Measurements from ENCODE around the gene PPP1R13L.

The PPP1R13L gene

GRCh38 chr19:45363861-45364459 lies 40.9 kb downstream of the PPP1R13L start:
- DNase-seq: no peak

GRCh38 chr19:45362291-45362690 lies 42.6 kb downstream of the PPP1R13L start:
- DNase-seq: no peak

- DNase-seq: no peak
Observed at GRCh38 chr19:45361608-45362007, 43.3 kb downstream of the PPP1R13L start.

- no peak for DNase-seq
Observed at GRCh38 chr19:45358213-45358792, 46.6 kb downstream of the PPP1R13L start.

DNA sequence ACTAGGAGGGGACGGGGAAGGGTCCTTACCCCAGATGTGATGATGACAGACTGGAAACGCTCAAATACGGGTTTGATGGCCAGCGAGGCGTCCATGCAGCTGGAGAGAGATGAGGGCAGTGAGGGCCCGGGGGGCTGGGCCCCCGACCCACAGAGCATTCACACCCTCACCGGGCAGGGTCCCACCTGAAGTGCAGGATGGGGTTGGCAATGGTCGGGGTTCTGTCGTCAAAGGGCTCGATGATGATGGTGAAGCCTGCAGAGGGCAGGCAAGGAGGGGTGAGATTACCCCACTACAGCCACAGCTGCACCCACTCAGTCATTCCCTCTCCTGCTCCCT lies 47.5 kb downstream of the PPP1R13L start:
- DNase-seq: no peak

DNA sequence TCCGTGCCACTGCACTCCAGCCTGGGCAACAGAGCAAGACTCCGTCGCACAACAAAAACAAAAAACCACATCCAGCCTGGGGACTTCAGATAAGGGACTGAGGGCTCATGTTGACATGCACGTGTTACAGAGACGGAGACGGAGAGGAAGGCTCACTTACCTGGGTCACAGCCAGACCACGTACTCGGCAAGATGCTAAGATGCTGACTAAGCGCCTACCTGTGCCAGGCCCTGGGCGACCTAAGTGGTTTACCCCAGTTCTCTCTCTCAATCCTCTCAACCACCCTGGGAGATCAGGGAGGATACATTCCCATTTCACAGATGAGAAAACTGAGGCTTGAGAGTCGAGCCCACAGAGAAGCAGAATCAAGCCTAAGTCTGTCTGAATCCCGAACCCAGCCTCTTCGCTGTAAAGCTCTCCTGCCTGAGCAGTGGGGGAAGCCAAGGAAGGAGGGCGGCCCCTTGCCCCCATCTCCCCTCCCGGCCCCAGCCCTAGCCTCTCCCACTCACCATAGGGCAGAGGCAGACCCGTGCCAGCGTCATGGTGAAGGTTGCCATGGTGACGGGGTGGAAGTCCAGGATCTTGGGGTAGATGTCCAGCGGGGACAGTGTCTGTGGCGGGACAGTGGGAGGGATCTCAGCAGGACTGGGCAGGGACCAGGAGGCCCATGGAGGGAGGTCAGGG lies 48.0 kb downstream of the PPP1R13L start:
- DNase-seq: no peak

GRCh38 chr19:45355910-45356309 lies 49.0 kb downstream of the PPP1R13L start:
- no peak for DNase-seq

- DNase-seq: no peak
Observed at GRCh38 chr19:45355402-45355801, 49.5 kb downstream of the PPP1R13L start.

DNA sequence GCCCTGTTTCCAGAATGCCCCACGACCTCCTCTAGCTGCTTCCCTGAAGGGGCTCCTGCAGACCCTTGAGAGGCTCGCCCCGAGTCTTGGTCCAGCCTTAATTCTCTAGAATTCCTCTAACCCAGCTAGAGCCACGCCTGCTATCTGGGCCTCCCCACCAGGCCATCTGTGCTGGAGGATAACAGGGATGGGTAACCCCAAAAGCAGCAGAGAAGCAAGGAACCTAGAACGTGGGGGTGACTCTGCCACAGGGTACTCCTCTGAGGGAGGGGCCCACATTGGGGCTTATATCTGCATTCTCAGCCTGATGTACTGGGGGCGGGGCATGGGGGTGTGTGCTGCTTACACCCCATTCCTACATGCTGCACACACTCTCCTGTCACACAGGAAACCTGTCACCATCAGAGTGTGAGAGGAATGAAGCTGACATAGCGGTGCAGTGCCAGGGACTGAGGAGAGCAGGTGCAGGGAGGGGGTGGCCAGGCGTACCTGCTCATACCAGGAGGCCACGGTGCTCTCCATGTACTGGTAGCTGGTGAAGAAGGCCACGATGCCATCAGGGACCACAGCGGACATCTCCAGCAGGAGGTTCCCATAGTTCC lies 50.5 kb downstream of the PPP1R13L start:
- DNase-seq: no peak

DNA sequence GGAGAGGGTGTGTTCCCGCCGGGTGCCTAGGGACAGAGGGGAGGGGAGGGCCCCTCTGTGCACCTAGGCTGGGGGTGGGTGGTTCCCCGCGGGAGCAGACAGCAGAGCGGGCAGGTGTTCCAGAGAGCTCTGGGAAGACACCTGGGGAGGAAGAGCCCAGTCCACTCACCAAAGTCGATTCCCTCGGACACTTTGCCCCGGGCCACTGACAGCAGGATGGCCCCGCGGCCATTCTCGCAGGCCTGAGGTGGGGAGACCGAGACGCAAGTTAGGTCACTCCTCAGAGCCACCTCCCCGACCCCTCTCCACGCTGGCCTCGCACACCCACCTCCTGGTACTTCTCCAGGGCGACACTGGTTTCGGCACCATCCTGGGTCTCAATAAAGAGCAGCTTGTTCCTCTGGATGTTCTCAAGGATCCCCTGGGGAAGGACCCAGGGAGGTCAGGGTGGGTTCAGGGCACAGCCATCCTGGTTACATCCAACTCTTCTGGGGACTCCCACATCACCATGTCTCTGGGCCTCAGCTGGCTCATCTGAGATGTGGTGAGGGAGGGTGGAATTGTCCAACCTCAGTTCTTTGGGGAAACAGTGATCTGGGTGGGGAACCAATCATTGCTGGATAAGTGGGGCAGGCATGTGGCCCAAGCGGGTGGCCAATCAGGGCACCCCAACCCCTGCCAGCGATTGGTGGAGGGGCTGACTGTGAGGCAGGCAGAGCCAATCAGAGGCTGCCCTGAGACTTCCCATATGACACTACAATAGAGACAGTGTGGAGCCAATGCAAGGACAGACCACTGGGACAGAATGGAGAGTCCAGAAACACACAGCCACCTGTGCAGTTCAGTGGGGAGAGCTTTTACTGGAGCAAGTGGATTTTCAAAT lies 51.7 kb downstream of the PPP1R13L start:
- DNase-seq: no peak

DNA sequence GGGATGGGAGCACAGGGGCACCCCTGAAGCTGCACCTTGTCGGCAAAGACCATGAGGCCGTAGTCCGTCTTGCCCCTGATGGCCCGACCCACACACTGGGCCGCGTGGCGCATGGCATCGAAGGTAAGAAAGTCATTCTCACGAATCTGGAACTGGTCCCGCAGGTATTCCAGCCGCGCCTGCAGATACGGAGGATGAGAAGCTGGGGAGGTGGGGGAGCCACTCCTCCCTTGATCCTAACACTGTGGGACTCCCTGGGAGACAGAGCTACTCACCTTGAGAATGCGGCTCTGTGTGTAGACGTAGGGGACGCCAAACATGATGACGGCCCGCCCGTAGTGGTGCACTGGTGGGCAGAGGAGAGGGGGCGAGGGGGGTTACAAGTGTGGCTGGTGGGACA lies 52.4 kb downstream of the PPP1R13L start:
- DNase-seq: no peak

GRCh38 chr19:45352062-45352461 lies 52.8 kb downstream of the PPP1R13L start:
- DNase-seq: no peak

- no peak for DNase-seq
Observed at GRCh38 chr19:45351401-45351952, 53.4 kb downstream of the PPP1R13L start.

DNA sequence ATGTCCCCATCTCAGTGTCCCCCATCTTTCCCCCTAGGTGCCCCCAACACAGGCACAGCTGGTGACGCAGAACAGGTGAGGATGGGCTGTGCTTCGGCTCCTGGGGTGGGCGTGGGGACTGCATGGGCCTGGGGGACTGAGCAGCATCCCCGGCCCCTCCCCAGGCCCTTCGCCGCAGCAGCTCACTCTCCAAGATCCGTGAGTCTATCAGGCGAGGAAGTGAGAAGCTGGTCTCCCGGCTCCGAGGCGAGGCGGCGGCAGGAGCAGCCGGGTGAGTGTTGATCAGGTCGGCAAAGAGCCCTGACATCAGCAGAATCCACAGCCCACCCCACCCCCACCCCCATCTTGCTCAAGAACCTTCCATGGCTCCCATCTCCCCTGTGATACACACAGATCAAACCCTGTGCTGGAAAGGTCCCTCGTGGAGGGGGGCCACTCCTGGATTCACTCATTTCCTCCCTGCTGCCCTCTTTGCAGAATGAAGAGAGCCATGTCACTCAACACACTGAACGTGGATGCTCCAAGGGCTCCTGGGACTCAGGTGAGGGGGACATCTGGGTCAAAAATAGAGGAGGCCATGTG lies 54.3 kb downstream of the PPP1R13L start:
- no peak for DNase-seq

- DNase-seq: no peak
Observed at GRCh38 chr19:45349430-45349941, 55.4 kb downstream of the PPP1R13L start.

- no peak for DNase-seq
Observed at GRCh38 chr19:45349126-45349415, 55.8 kb downstream of the PPP1R13L start.

DNA sequence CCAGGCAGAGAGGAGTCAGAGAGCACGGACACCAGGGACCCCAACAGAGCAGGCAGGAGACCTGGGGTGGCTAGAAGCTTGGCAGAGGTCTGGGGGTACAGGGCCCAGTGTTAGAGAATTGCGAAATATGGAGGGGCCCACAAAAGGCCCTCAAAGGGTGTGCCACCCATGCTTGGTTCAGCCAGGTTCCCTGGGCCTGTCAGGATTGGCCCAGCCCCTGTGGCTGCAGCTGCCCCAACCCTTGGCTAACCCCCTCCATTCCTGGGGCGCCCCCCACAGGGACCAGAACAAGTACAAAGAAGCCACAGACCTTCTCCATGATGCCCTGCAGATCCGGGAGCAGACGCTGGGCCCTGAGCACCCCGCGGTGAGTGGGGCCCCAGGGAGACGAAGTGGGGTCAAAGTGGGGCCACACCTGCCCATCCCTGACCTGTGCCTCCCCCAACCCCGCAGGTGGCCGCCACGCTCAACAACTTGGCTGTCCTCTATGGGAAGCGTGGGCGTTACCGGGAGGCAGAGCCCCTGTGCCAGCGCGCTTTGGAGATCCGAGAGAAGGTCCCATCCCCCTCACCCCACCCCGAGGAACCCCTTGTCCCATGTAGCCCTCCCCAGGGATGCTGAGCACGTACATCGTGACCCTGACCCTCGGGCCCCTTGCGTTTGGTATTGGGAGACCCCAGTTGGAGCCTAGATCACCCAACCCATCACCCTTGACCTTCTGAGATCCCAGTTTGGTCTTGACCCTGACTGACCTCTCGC lies 56.3 kb downstream of the PPP1R13L start:
- no peak for DNase-seq

- DNase-seq: peak; percentile 30
Observed at GRCh38 chr19:45347570-45348366, 57.1 kb downstream of the PPP1R13L start.

DNA sequence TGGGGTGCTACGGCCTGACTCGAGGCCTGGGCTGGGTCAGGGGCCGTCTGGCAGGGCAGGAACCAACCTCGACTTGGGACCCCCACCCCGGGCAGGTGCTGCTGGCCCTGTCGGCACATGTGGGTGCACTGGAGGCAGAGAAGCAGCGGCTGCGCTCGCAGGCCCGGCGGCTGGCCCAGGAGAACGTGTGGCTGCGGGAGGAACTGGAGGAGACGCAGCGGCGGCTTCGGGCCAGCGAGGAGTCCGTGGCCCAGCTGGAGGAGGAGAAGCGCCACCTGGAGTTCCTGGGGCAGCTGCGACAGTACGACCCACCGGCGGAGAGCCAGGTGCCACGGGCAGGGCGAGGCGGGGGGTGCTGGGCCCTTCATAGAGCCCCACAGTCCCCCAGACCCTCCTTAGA lies 58.4 kb downstream of the PPP1R13L start:
- peak; percentile 62 for DNase-seq

DNA sequence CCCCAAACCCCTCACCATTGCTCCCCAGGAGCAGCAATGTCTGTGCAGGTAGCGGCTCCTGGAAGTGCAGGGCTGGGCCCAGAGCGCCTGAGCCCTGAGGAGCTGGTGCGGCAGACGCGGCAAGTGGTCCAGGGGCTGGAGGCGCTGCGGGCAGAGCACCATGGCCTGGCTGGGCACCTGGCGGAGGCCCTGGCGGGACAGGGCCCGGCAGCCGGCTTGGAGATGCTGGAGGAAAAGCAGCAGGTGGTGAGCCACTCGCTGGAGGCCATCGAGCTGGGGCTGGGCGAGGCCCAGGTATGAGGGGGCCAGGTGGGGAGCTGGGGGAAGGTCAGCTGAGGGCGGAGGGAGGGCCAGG lies 59.4 kb downstream of the PPP1R13L start:
- no peak for DNase-seq

Data from DMS53 (cell line).